ENCODE results near the gene ESYT2. TPM values are rescaled to one million over a fixed set of nuclear protein-coding genes. Genes with fewer than 3 reads are reported as not detected.
"Not testable (repeated sequence)": the region's sequence is repeated elsewhere in the genome, so short reads cannot be mapped to it uniquely, and the experiment has no call there.

Gene ESYT2
- 40.3 and 42.0 TPM in 2 replicates for total RNA-seq
- 15.8 and 27.2 TPM in 2 replicates for polyA plus RNA-seq

- Histone ChIP-seq H3K4me1 (ENCODE audit: low read depth) (peaks cover 11% of the 10 kb centered on the region), H3K36me3 (no peaks in the 10 kb centered on the region), H3K27me3 (no peaks in the 10 kb centered on the region), H3K27ac (peak within 1 kb of the TSS; percentile 99), H3K9me3 (ENCODE audit: low read depth) (no peaks in the 10 kb centered on the region), H3K4me3 (peak within 1 kb of the TSS; percentile 81)
- peak; percentile 24 for TF ChIP-seq CTCF (IDR thresholded peaks at IDR 0.05; ENCODE audit: low read depth, low read length)
- peak; percentile 94 to 99 for DNase-seq (ENCODE audit: low read depth in 1 of 2, low spot score in 1 of 2)
Observed at GRCh38 chr7:158829342-158830210, at the start of gene ESYT2. Gene ESYT2 (minus strand): TSS chr7:158829509. CDS start chr7:158829418, 91 bp downstream.

GRCh38 chr7:158878151-158879079 is 49.1 kb upstream of the ESYT2 start:
- not testable (repeated sequence) for H3K27me3 ChIP-seq; H3K36me3 ChIP-seq; H3K4me3 ChIP-seq; H3K4me1 ChIP-seq (ENCODE audit: low read depth); DNase-seq (ENCODE audit: low read depth in 1 of 2, low spot score in 1 of 2); H3K27ac ChIP-seq; H3K9me3 ChIP-seq (ENCODE audit: low read depth)

- no peaks in the 10 kb centered on the region for H3K27me3 ChIP-seq
- no peak for DNase-seq (ENCODE audit: low read depth in 1 of 2, low spot score in 1 of 2)
- no peak for TF ChIP-seq CTCF (IDR thresholded peaks at IDR 0.05; ENCODE audit: low read depth, low read length)
Observed at GRCh38 chr7:158876984-158877383, 47.7 kb upstream of the ESYT2 start.

GRCh38 chr7:158869876-158870275 is 40.6 kb upstream of the ESYT2 start:
- Histone ChIP-seq H3K27me3 (no peaks in the 10 kb centered on the region), H3K4me1 (ENCODE audit: low read depth) (peaks cover 10% of the 10 kb centered on the region), H3K36me3 (no peaks in the 10 kb centered on the region), H3K4me3 (no peak overlapping the region), H3K27ac (no peak overlapping the region), H3K9me3 (ENCODE audit: low read depth) (no peaks in the 10 kb centered on the region)
- TF ChIP-seq CTCF (IDR thresholded peaks at IDR 0.05; ENCODE audit: low read depth, low read length), result no peak
- no peak for DNase-seq (ENCODE audit: low read depth in 1 of 2, low spot score in 1 of 2)

More at GRCh38 chr7:158876984-158877383, 47.7 kb upstream of the ESYT2 start:
- H3K9me3 ChIP-seq (ENCODE audit: low read depth), result no peaks in the 10 kb centered on the region
- H3K36me3 ChIP-seq, result peaks cover 10% of the 10 kb centered on the region
- H3K4me3 ChIP-seq, result no peak overlapping the region
- no peaks in the 10 kb centered on the region for H3K4me1 ChIP-seq (ENCODE audit: low read depth)
- no peak overlapping the region for H3K27ac ChIP-seq

GRCh38 chr7:158868764-158869410 is 39.6 kb upstream of the ESYT2 start:
- Histone ChIP-seq H3K27ac (peak overlapping the region; percentile 43), H3K4me3 (no peak overlapping the region), H3K27me3 (no peaks in the 10 kb centered on the region), H3K4me1 (ENCODE audit: low read depth) (peaks cover 15% of the 10 kb centered on the region), H3K9me3 (ENCODE audit: low read depth) (no peaks in the 10 kb centered on the region), H3K36me3 (no peaks in the 10 kb centered on the region)
- no peak for DNase-seq (ENCODE audit: low read depth in 1 of 2, low spot score in 1 of 2)
- no peak for TF ChIP-seq CTCF (IDR thresholded peaks at IDR 0.05; ENCODE audit: low read depth, low read length)

Measured in cardiac muscle cell (in vitro differentiated cells and primary cell).